Large intestine (tissue), 3 donors: ENCODE data around the gene RNF213. TPM values are rescaled to one million over a fixed set of nuclear protein-coding genes. Genes with fewer than 3 reads are reported as not detected.
"Not testable (repeated sequence)": the region's sequence is repeated elsewhere in the genome, so short reads cannot be mapped to it uniquely, and the experiment has no call there.

Experiments
- DNase-seq, 2 donors: peaks; one replicate each; pipeline versions ENCODE4 v3.0.0 to v3.0.0-alpha.2; 2013
- H3K27ac ChIP-seq: one replicate; pipeline ENCODE4 v1.5.1; 2013; ENCODE audit warnings: low read length
- H3K27me3 ChIP-seq: 2 replicates; pipeline ENCODE4 v1.6.1; 2013; ENCODE audit warnings: low read length; ENCODE audit not compliant: control insufficient read depth, insufficient read depth
- H3K36me3 ChIP-seq: 2 replicates; pipeline ENCODE4 v1.6.1; 2013; ENCODE audit warnings: low read length; ENCODE audit not compliant: control insufficient read depth, insufficient read depth
- H3K4me1 ChIP-seq: one replicate; pipeline ENCODE4 v1.6.1; 2013; ENCODE audit warnings: low read length; ENCODE audit not compliant: control insufficient read depth, insufficient read depth
- H3K4me3 ChIP-seq: one replicate; pipeline ENCODE4 v1.5.1; 2013; ENCODE audit warnings: low read length
- H3K9me3 ChIP-seq: one replicate; pipeline ENCODE4 v1.6.1; 2013; ENCODE audit warnings: mild to moderate bottlenecking, low read depth, low read length, moderate library complexity; ENCODE audit not compliant: control insufficient read depth
- WGBS: methylation state at CpG from one replicate; pipeline ENCODE4 v1.1.5; 2013; ENCODE audit warnings: low lambda C conversion rate; ENCODE audit not compliant: insufficient coverage; 5-methylcytosine and 5-hydroxymethylcytosine counted together
- polyA plus RNA-seq: library from polyadenylated mRNA; unstranded; fragments of 120-200 nt; gene quantifications from one replicate; pipeline ENCODE4 v1.2.1, GENCODE V29; 2013

RNF213 gene
- polyA plus RNA-seq, 1 donor: 103 TPM

- WGBS: 30% methylated on average over 3 of the region's 16 CpGs
- H3K27me3 ChIP-seq: no peaks in the 10 kb centered on the region
- DNase-seq: peak; percentile 49 to 78
- H3K9me3 ChIP-seq: peaks cover 5% of the 10 kb centered on the region
- H3K4me1 ChIP-seq: peaks cover 17% of the 10 kb centered on the region
- H3K36me3 ChIP-seq: peaks cover 72% of the 10 kb centered on the region
- H3K27ac ChIP-seq: peak overlapping the region; percentile 45
- H3K4me3 ChIP-seq: no peak overlapping the region
These were observed 48.3 kb downstream of the RNF213 start for GRCh38 chr17:80308692-80309517.

GRCh38 chr17:80311216-80311827 lies 50.7 kb downstream of the RNF213 start:
- H3K27me3 ChIP-seq: no peaks in the 10 kb centered on the region
- no CpG with 5 or more reads among the region's 22 CpGs for WGBS
- peaks cover 2% of the 10 kb centered on the region for H3K9me3 ChIP-seq
- no peak for DNase-seq
- peaks cover 54% of the 10 kb centered on the region for H3K36me3 ChIP-seq
- H3K4me1 ChIP-seq: peaks cover 17% of the 10 kb centered on the region
- H3K4me3 ChIP-seq: no peak overlapping the region
- H3K27ac ChIP-seq: no peak overlapping the region

DNA sequence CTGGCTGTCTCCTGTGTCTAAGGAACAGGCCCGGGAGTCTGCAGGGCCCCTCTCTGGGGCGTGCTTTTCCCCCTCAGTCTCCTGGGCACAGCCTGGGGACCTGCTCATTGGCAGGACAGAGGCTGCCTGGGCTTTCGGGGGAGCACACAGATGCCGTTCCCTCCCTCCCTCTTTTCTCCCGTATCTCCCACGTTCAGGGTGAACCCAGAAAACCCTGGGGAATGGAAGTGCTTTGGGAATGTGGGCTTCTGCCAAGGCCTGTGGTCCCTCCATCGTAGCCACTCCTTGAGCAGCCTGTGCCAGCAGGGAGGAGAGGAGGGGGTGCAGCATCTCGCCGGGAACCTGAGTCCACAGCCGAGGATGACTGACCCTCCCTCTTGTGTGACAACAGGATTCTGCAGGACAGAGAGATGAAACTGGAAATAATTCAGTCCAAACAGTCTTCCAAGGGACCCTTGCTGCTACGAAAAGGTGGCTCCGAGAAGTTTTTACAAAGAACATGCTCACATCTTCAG lies 52.0 kb downstream of the RNF213 start:
- peaks cover 62% of the 10 kb centered on the region for H3K36me3 ChIP-seq

GRCh38 chr17:80313160-80313829 lies 52.6 kb downstream of the RNF213 start:
- WGBS: no CpG with 5 or more reads among the region's 6 CpGs
- H3K9me3 ChIP-seq: peaks cover 2% of the 10 kb centered on the region
- no peak overlapping the region for H3K27ac ChIP-seq
- H3K27me3 ChIP-seq: no peaks in the 10 kb centered on the region
- DNase-seq: no peak
- peaks cover 11% of the 10 kb centered on the region for H3K4me1 ChIP-seq
- peaks cover 63% of the 10 kb centered on the region for H3K36me3 ChIP-seq
- H3K4me3 ChIP-seq: no peak overlapping the region

More for the DNA sequence above, 52.0 kb downstream of the RNF213 start:
- H3K27ac ChIP-seq: no peak overlapping the region
- no peak overlapping the region for H3K4me3 ChIP-seq
- no peaks in the 10 kb centered on the region for H3K27me3 ChIP-seq
- no peak for DNase-seq
- peaks cover 17% of the 10 kb centered on the region for H3K4me1 ChIP-seq
- no CpG with 5 or more reads among the region's 12 CpGs for WGBS
- H3K9me3 ChIP-seq: peaks cover 2% of the 10 kb centered on the region

DNA sequence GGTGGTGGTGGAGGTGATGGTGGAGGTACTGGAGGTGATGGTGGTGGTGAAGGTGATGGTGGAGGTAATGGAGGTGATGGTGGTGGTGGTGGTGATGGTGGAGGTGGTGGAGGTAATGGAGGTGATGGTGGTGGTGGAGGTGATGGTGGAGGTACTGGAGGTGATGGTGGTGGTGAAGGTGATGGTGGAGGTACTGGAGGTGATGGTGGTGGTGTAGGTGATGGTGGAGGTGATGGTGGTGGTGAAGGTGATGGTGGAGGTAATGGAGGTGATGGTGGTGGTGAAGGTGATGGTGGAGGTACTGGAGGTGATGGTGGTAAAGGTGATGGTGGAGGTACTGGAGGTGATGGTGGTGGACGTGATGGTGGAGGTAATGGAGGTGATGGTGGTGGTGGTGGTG lies 53.3 kb downstream of the RNF213 start:
- not testable (repeated sequence) for DNase-seq, H3K27me3 ChIP-seq, H3K27ac ChIP-seq, H3K4me3 ChIP-seq, H3K9me3 ChIP-seq, H3K4me1 ChIP-seq
- WGBS: no CpG with 5 or more reads among the region's 1 CpG
- peaks cover 60% of the 10 kb centered on the region for H3K36me3 ChIP-seq

DNA sequence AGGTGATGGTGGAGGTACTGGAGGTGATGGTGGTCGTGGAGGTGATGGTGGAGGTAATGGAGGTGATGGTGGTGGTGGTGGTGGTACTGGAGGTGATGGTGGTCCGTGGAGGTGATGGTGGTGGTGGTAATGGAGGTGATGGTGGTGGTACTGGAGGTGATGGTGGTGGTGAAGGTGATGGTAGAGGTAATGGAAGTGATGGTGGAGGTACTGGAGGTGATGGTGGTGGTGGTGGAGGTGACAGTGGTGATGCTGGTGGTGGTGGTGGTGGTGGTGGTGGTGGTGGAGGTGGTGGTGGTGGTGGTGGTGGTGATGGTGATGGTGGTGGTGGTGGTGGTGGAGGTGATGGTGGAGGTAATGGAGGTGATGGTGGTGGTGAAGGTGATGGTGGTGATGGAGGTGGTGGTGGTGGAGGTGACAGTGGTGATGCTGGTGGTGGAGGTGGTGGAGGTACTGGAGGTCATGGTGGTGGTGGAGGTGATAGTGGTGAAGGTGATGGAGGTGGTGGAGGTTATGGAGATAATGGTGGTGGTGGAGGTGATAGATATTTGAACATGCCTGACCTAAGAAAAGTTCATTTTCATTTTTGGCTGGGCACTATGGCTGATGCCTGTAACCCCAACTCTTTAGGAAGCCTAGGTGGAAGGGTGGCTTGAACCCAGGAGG lies 55.0 kb downstream of the RNF213 start:
- H3K36me3 ChIP-seq: peaks cover 64% of the 10 kb centered on the region
- H3K27me3 ChIP-seq: no peaks in the 10 kb centered on the region
- H3K4me1 ChIP-seq: no peaks in the 10 kb centered on the region
- WGBS: no CpG with 5 or more reads among the region's 2 CpGs
- H3K9me3 ChIP-seq: peaks cover 2% of the 10 kb centered on the region
- no peak overlapping the region for H3K4me3 ChIP-seq
- H3K27ac ChIP-seq: no peak overlapping the region
- no peak for DNase-seq

GRCh38 chr17:80316431-80316830 lies 55.8 kb downstream of the RNF213 start:
- Histone ChIP-seq H3K4me3 (no peak overlapping the region), H3K9me3 (peaks cover 2% of the 10 kb centered on the region), H3K36me3 (peaks cover 61% of the 10 kb centered on the region), H3K27me3 (no peaks in the 10 kb centered on the region), H3K27ac (no peak overlapping the region), H3K4me1 (no peaks in the 10 kb centered on the region)
- 70% methylated on average over 6 of the region's 10 CpGs for WGBS
- DNase-seq: no peak

DNA sequence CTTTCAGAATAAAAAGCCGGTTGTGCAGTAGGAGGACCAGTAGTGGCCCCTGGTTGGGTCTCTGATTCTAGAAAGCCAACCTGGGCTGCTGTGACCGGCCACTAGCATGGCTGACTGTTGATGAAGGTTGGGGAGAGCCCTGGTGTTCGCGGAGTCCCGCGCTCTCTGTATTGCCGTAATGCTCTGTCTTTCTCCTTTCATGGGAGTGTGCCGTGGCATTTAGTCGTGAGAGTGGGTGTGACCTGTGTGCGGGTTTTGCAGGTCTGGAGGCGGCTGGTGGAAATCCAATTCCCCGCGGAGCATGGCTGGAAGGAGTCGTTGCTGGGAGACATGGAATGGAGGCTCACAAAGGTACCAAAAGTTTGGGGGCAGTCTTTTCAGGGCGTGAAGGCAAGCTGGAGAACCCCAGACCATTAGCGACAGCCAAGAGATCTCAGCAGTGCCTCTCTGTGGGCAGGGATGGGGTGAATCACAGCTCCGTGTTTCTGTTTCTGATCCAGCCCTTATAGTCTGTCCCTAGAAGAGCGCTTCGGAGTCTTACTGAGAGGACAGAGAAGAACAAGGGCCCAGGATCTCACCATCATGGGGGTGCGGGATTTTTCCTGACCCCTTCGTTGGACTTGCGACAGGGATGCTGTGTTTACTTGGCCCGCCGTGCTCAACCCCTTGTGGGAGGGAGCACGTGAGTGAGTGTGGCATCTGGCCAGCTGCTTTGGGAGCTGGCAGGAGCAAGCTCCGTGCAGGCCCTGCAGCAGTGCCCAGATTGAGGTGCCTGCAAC lies 56.5 kb downstream of the RNF213 start:
- peaks cover 3% of the 10 kb centered on the region for H3K9me3 ChIP-seq
- no peak overlapping the region for H3K27ac ChIP-seq
- H3K27me3 ChIP-seq: no peaks in the 10 kb centered on the region
- H3K4me3 ChIP-seq: no peak overlapping the region
- peaks cover 60% of the 10 kb centered on the region for H3K36me3 ChIP-seq
- 80% methylated on average over 1 of the region's 26 CpGs for WGBS
- no peaks in the 10 kb centered on the region for H3K4me1 ChIP-seq
- no peak for DNase-seq

- no peak for DNase-seq
- H3K27ac ChIP-seq: no peak overlapping the region
- WGBS: no CpG with 5 or more reads among the region's 5 CpGs
- peaks cover 6% of the 10 kb centered on the region for H3K9me3 ChIP-seq
- H3K36me3 ChIP-seq: peaks cover 59% of the 10 kb centered on the region
- H3K4me1 ChIP-seq: no peaks in the 10 kb centered on the region
- no peak overlapping the region for H3K4me3 ChIP-seq
- H3K27me3 ChIP-seq: no peaks in the 10 kb centered on the region
These were observed 57.0 kb downstream of the RNF213 start for GRCh38 chr17:80317706-80317980.
